ENCODE measurements around the gene DEPDC5.
"Not testable (repeated sequence)": the region's sequence is repeated elsewhere in the genome, so short reads cannot be mapped to it uniquely, and the experiment has no call there.

GRCh38 chr22:31813898-31814297, 60.1 kb downstream of the DEPDC5 start:
- TF ChIP-seq CTCF, POLR2AphosphoS5 (IDR thresholded peaks at IDR 0.05): not testable (repeated sequence)
